HG02798 (cell line): Measurements from ENCODE around the gene ATP6V1G2.
A peak's percentile ranks its signal among the peaks of the same experiment; 100 is the strongest.
"Not testable (repeated sequence)": the region's sequence is repeated elsewhere in the genome, so short reads cannot be mapped to it uniquely, and the experiment has no call there.

ENCODE experiments used
- ATAC-seq: cut with Tn5 transposase; IDR thresholded peaks from one replicate; pipeline ENCODE4 v1.9.1; 2021; ENCODE audit warnings: mild to moderate bottlenecking; ENCODE audit not compliant: unreplicated experiment, poor library complexity

ATP6V1G2 gene

DNA sequence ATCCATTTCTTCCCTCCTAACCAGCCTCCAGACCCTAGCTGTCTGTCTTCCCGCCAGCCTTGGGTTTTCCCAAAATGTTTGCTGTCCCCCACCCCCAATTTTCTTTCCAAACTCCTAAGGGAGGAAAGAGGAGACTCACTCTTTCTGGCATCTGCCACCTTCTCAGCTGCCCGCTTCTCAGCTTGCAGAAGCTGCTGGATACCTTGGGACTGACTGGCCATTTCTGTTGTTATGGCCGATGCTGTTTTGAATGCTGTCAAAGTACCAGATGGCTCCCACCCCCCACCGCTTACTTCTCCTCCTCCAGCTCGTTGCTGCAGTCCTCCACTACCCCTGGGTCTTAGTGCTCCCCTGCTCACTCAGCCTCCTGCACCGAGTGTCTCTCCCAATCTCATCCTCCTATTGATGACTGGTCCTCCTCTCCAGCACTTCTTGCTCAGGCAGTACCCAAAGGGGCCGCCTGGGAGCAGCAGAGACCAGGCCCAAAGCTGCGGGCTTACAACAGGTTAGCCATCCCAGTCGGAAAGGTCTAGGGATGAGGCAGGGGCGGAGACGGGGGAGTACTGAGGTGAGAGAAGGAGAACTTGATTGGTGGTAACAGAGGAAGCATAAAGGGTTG is at the start of gene ATP6V1G2:
Gene ATP6V1G2, minus strand, starts transcription at position 270 of the 619 bp plus-strand sequence. Its CDS starts 49 bp downstream, at position 221.
- ATAC-seq: peak; percentile 59

DNA sequence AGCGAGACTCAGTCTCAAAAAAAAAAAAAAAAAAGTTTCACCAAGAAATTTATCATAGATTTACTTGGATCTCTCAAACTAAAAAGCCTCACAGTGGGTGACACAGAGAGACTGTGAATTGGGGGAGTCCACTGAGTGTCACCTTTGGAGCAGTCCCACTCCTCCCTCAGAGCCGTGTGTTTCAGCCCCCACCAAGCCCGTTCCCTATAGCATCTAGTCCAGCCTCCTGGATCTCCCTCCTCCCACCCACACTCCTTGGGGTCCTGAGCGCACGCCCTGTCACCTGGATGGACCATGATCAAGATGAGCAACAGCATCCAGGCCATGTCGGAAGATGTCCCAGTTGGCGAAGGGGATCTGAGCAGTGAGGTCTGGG is 46.0 kb upstream of the ATP6V1G2 start:
- ATAC-seq: peak; percentile 18

DNA sequence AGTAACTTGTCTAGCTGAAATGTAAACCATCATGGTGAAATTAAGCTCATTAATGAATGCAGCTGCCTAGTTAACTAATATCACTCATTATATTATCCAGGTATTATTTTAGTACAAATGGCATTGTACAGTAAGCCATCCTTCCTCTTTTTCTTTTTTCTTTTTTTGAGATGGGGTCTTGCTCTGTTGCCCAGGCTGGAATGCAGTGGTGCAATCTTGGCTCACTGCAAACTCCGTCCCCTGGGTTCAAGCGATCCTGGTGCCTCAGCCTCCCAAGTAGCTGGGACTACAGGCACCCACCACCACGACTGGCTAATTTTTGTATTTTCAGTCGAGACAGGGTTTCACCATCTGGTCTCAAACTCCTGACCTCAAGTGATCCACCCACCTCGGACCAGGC is 44.3 kb upstream of the ATP6V1G2 start:
- ATAC-seq: not testable (repeated sequence)

DNA sequence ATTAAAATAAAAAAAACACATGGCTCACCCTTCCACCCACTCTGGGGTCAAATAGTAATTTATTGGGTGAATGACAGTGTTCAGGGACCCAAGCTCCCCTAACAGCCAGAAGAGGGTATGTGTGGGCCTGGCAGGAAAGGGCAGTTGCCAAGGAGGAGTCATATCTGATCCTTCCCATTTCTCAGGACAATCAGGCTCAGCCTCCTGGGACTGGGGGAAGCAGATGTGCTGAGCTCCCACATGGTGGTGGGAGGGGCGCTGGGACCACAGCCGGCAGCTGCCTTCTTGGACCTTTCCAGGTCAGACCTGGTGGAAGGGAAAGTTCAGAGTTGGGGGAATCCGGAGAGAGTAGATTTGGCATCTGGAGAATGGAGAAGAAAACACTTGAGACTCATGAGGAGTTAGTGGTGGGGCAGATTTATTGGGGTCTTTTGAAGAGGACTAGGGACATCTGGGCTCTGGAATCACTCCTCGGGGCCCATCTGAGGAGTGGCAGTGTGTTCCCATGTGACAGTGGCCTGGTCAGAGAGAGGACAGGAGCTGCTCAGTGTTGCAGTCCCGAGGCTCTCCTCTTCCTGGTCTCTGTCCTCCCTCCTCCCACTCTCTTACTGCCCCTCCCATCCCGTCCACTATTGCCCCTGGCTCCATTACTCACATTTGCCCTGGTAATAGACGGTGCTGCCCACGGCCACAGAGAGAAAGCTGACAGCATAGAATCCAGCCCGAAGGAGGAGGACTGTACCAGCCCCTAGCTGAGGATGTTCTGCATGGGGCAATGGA is 42.7 kb upstream of the ATP6V1G2 start:
- ATAC-seq: no peak

DNA sequence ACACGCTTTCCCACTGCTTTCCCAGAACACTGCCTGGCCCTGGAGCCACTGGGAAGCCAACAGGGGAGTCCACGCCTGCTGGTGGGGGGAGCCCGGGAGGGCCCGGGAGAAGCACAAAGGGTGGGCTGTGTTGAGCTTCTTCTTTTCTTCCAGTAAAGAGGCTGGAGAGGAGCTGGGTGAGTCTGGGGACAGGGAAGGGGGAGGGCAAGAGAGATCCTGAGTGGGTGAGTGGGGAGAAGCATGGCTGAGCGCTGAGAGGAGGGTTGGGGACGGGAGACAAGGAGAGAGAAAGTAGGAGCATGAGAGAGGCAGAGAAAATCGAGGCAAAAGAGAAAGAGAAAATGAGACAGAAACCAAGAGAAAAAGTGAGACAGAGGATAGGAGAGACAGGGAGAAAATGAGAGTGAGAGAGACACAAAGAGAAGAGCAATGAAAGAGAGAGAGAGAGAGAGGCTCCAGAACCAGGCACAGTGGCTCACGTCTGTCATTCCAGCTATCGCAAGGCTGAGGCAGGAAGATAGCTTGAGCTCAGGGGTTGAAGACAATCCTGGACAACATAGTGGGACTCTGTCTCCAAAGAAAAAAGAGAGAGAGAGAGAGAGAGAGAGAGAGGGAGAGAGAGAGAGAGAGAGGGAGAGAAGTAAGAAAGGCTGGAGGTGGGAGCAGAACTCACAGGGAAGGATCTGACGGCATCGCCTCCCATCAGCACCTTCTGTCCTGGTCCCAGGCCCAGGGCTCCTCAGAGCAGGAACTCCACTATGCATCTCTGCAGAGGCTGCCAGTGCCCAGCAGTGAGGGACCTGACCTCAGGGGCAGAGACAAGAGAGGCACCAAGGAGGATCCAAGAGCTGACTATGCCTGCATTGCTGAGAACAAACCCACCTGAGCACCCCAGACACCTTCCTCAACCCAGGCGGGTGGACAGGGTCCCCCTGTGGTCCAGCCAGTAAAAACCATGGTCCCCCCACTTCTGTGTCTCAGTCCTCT is 41.7 kb upstream of the ATP6V1G2 start:
- no peak for ATAC-seq

DNA sequence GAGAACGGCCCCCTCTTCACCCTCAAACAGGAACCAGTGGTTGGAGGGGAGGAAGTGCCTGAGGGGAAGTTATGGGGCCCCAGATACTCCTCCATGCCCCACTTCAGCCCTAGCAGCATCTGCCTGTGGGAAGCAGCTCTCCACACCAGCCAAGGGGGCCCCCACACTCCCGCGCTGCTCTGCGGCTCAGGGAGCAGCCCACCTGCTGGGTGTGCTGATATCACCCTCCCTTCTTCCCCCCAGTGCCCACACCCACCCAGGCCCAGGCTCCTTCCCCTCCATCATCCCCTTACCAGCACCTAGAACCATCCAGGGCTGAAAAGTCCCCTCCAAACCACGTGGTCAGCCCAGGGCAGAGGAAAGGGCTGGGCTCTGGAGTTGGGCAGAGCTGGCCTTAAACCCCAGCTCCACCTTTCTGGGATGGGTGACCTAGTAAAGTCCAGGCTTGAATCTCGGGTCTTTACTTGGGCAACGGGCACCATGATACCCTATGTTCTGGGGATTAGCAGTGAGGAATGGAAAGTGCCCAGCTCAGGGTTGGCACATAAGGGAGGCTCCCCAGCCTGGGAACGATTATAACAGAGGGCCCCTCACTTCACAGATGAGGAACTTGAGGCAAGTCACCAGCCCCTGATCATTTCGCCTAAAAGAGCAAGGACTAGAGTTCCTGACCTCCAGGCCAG is 40.3 kb upstream of the ATP6V1G2 start:
- no peak for ATAC-seq

DNA sequence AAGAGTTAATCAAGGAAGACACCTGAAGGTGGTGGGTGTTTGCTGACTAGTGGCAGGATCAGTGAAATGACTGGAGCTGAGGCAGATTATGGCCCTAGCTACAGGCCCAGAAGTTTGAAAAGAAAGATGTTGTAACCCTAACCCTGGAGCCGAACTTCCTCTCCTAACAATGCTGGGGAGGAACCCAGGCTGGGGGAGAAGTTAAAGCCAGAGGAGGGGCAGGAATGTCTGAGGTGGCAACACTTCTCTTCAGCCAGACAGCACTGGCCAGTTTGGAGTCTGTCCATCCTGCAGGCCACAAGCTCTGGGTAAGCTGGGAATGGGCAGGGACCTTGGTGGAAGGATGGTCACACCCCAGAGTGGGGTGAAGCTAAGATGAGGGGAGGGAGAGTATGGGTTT is 39.6 kb upstream of the ATP6V1G2 start, which contains the start of gene LST1:
Gene LST1, plus strand, starts transcription at position 270 of the 400 bp plus-strand sequence. CDS start 1,023 bp downstream, outside the sequence.
- no peak for ATAC-seq

DNA sequence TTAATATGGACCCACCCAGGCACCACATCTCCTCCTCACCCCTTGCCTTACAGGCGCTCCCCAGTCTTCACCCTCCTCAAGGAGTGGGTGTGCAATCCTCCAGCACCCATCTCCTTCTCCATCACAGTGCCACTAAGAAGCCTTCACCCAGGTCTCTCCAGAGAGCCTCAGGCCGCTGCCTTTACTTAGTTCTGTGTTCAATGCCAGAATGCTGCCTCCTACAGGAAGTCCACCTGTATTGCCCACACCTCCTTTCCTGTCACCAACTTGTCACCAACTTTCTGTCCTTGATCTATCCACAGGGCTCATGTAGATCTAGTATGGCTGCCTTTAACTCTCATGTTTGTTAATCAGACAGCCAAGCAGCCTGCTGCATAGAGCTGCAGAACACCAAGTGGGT is 39.1 kb upstream of the ATP6V1G2 start:
- no peak for ATAC-seq

DNA sequence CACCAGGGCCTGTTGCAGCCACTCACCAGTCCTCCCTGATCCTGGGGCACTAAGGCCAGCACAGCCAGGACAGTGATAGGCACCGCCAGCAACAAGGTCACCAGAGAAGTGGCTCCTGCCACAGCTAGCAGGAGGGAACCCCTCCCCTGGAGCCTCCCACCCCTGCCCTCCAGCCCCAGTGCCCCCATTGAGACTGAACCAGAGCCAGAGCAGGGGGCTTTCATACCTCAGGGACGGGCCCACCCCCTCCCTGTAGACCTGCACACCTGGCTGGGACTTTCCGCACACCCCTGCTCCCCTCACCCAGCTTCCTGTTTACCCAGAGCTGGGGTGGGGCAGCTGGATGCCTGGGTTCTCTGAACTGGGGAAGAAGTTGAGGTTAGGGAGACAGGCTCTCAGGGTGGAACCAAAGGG is 35.8 kb upstream of the ATP6V1G2 start, which contains the start of gene LTB:
Gene LTB, minus strand, starts transcription at position 195 of the 414 bp plus-strand sequence. Its CDS starts 7 bp downstream, at position 188.
- no peak for ATAC-seq

DNA sequence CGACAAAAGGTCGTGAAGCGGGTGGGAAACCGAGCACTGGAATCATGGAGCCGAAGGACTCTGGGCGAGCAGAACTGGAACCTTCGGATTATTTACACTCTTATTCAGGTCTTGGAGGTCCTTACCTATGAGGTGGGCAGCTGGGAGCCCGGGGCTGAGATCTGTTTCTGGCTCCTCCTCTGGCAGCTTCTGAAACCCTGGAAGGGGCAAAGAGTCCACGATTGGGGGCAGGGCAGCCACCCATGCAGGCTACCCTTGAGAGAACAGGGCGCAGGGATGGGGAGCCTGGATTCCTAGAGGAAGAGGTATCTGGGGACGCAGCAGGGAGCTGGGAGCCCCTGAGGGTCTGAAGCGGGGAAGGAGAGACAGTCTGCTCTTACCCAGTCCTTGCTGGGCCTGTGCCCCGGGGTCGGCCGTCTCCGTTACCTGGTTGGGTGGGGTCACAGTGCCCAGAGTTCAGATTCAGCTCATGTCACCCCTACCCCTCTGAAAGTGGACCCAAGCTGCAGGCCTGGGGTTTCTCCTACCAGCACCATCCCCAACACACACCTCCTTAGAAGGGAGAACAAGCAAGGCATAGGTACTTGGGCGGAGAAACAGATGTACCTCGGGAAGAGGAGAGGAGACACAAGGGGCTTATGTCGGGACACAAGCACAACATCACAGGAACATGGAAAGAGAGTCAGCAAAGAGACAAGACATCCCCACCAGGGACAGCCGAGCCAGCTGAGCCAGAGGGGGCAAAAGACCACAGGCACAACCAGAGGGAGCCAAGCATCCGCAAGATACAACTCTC is 35.2 kb upstream of the ATP6V1G2 start:
- ATAC-seq: no peak

DNA sequence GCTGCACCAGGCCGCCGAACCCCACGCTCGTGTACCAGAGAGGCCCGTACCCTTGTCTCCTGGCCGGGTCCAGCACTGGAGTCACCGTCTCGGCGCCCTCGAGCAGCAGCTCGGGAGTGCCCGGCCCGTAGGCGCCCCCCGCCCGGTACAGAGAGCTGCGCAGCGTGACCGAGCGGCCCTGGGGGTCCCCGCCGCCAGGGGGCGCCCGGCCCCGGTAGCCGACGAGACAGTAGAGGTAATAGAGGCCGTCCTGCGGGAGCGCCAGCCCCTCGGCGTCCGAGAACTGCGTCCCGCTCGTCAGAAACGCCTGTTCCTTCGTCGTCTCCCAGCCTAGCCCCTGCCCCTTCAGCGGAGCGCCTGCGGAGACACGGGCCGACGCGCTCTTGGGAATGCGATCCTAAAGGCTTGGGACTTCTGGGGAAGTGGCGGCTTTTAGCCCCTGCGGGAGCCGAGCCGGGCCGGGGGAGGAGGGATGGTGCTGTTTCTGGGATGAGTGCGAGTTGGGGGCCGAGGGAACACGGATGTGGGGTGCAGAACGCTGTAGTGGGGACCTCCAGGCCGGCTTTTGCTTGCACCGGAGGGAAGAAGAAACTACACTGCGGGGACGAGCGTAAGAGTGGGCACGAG is 34.5 kb upstream of the ATP6V1G2 start:
- ATAC-seq: peak; percentile 68

DNA sequence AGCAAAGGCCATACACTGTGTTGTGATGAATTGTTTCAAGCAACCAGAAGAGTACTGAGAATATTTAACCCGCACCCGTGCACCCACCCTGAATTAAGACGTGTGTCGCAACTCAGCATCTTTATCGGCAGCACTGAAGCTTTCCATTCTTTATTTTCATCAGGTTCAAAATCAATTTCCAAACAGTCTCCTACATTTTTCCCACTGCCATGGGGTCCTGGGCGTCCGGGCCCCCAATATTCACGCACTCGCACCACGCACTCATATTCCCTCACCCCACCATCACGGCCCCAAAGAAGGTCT is 34.0 kb upstream of the ATP6V1G2 start:
- ATAC-seq: no peak

DNA sequence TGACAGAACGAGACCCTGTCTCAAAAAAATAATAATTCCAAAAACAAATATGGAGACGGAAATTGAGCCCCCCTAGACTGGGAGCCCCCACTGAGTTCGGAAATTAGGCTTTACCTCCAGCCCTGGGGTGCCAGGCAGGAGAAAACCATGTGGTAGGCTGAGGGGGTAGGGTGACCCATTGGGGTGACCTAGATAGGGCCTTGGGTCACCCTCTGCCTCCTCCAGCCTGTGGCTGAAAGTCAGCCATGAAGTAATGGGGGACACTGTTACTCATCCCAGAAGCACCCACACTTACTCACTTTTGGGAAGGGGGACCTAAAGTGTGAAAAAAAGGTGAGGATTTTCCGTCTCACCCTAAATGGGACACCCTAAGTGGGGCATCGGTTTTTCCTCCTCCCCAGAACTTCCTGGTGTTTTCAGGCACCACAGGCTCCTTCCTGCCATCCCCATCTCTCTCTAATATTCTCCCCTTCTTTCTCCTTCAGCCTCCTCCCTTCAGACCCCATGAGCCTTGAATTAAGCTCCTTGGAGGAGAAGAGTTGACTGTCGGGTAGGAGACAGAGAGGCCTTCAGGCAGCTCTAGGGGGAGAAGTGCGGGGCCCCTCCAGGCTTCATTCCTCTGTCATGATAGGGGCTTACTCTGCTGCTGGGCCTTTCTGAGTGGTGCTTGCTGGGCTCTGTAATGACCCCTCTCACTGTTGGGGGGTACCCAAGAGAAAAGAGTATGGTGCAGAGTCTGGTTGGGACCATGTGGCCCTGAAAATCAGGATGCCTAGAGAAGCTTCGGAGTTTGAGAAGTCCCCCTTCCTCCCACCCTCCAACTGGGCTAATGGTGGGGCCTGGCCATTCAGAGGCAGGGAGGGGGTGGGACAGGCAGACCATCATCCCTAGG is 33.4 kb upstream of the ATP6V1G2 start:
- no peak for ATAC-seq

DNA sequence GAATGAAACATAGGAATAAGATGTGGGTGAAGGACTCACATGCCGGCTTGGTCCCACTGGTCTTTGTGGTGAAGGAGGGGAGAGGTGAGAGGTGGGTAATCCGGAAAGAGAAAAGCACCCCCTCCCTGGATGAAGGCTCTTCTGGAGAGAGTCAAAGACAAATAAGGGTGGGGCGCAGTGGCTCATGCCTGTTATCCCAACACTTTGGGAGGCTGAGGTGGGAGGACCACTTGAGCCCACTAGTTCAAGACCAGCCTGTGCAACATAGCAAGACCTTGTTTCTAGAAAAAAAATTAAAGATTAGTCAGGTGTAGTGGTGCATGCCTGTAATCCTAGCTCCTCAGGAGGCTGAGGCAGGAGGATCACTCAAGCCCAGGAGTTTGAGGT is 32.7 kb upstream of the ATP6V1G2 start:
- ATAC-seq: no peak

DNA sequence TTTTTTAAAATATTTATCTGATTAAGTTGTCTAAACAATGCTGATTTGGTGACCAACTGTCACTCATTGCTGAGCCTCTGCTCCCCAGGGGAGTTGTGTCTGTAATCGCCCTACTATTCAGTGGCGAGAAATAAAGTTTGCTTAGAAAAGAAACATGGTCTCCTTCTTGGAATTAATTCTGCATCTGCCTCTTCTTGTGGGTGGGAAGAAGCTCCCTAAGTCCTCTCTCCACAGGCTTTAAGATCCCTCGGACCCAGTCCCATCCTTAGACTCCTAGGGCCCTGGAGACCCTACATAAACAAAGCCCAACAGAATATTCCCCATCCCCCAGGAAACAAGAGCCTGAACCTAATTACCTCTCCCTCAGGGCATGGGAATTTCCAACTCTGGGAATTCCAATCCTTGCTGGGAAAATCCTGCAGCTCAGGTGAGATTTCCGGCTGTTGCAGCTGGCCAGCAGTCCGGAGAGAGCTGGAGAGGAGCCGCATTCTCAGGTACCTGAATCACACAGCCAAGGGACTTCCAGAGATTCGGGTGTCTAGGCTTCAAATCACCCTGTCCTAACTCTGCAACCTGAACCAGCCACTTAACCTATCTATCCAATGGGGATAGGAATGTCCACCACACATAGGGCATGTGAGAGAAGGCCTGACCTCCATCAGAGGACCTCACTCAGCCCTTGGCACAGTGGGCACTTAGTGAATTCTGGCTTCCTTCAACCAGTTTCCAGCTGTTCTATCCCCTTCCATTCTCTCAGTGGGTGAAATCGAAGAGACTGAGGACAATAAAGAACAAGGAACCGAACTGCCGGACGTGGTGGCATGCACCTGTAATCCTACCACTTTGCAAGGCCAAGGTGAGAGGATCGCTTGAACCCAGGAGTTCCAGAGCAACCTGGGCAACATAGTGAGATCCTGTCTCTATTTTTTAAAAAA is 32.0 kb upstream of the ATP6V1G2 start:
- ATAC-seq: no peak

DNA sequence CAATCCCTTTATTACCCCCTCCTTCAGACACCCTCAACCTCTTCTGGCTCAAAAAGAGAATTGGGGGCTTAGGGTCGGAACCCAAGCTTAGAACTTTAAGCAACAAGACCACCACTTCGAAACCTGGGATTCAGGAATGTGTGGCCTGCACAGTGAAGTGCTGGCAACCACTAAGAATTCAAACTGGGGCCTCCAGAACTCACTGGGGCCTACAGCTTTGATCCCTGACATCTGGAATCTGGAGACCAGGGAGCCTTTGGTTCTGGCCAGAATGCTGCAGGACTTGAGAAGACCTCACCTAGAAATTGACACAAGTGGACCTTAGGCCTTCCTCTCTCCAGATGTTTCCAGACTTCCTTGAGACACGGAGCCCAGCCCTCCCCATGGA is 31.2 kb upstream of the ATP6V1G2 start:
- no peak for ATAC-seq
